ENCODE data around the gene TRIP12. TPM values are rescaled to one million over a fixed set of nuclear protein-coding genes. Genes with fewer than 3 reads are reported as not detected.

The TRIP12 gene
- total RNA-seq, 1 donor = 249 TPM

- Histone ChIP-seq H3K36me3 (ENCODE audit: insufficient read depth, low read length) (peaks cover 8% of the 10 kb centered on the region), H3K27me3 (ENCODE audit: insufficient read depth, low read length) (no peaks in the 10 kb centered on the region), H3K4me1 (ENCODE audit: insufficient read depth, low read length) (peaks cover 5% of the 10 kb centered on the region), H3K4me3 (ENCODE audit: insufficient read depth, low read length) (no peak overlapping the region), H4K20me1 (ENCODE audit: insufficient read depth, low read length) (peaks cover 20% of the 10 kb centered on the region), H3K4me2 (ENCODE audit: insufficient read depth, low read length) (no peak overlapping the region), H3K79me2 (ENCODE audit: insufficient read depth, low read length) (peaks cover 88% of the 10 kb centered on the region), H3K27ac (ENCODE audit: low read depth, low read length) (no peak overlapping the region), H3K9me3 (ENCODE audit: low read depth, low read length) (no peaks in the 10 kb centered on the region), H2AFZ (ENCODE audit: low read length) (no peak overlapping the region)
- TF ChIP-seq CTCF (IDR thresholded peaks at IDR 0.05; ENCODE audit: extremely low read depth, low read depth, low read length) = no peak
- DNase-seq (ENCODE audit: insufficient read length, low spot score, missing footprints) = no peak
These were observed 72.7 kb downstream of the TRIP12 start for GRCh38 chr2:229849073-229849472.

GRCh38 chr2:229843613-229844012 is 78.2 kb downstream of the TRIP12 start:
- no peak overlapping the region for H2AFZ ChIP-seq (ENCODE audit: low read length)
- no peaks in the 10 kb centered on the region for H3K27me3 ChIP-seq (ENCODE audit: insufficient read depth, low read length)
- no peak overlapping the region for H3K4me3 ChIP-seq (ENCODE audit: insufficient read depth, low read length)
- H3K4me2 ChIP-seq (ENCODE audit: insufficient read depth, low read length) = no peak overlapping the region
- H3K36me3 ChIP-seq (ENCODE audit: insufficient read depth, low read length) = peaks cover 8% of the 10 kb centered on the region
- TF ChIP-seq CTCF (IDR thresholded peaks at IDR 0.05; ENCODE audit: extremely low read depth, low read depth, low read length) = no peak
- no peak overlapping the region for H3K27ac ChIP-seq (ENCODE audit: low read depth, low read length)
- H3K4me1 ChIP-seq (ENCODE audit: insufficient read depth, low read length) = no peaks in the 10 kb centered on the region
- H3K9me3 ChIP-seq (ENCODE audit: low read depth, low read length) = no peaks in the 10 kb centered on the region
- DNase-seq (ENCODE audit: insufficient read length, low spot score, missing footprints) = no peak
- peaks cover 19% of the 10 kb centered on the region for H4K20me1 ChIP-seq (ENCODE audit: insufficient read depth, low read length)
- peaks cover 78% of the 10 kb centered on the region for H3K79me2 ChIP-seq (ENCODE audit: insufficient read depth, low read length)

GRCh38 chr2:229838729-229839128 is 83.1 kb downstream of the TRIP12 start:
- Histone ChIP-seq H3K27me3 (ENCODE audit: insufficient read depth, low read length) (no peaks in the 10 kb centered on the region), H2AFZ (ENCODE audit: low read length) (no peak overlapping the region), H3K9me3 (ENCODE audit: low read depth, low read length) (no peaks in the 10 kb centered on the region), H3K27ac (ENCODE audit: low read depth, low read length) (no peak overlapping the region), H3K4me1 (ENCODE audit: insufficient read depth, low read length) (peaks cover 3% of the 10 kb centered on the region), H4K20me1 (ENCODE audit: insufficient read depth, low read length) (peaks cover 23% of the 10 kb centered on the region), H3K36me3 (ENCODE audit: insufficient read depth, low read length) (peaks cover 11% of the 10 kb centered on the region), H3K4me2 (ENCODE audit: insufficient read depth, low read length) (no peak overlapping the region), H3K79me2 (ENCODE audit: insufficient read depth, low read length) (peaks cover 70% of the 10 kb centered on the region), H3K4me3 (ENCODE audit: insufficient read depth, low read length) (no peak overlapping the region)
- no peak for TF ChIP-seq CTCF (IDR thresholded peaks at IDR 0.05; ENCODE audit: extremely low read depth, low read depth, low read length)
- no peak for DNase-seq (ENCODE audit: insufficient read length, low spot score, missing footprints)

GRCh38 chr2:229836847-229837246 is 85.0 kb downstream of the TRIP12 start:
- Histone ChIP-seq H3K4me2 (ENCODE audit: insufficient read depth, low read length) (no peak overlapping the region), H3K36me3 (ENCODE audit: insufficient read depth, low read length) (peaks cover 11% of the 10 kb centered on the region)
- TF ChIP-seq CTCF (IDR thresholded peaks at IDR 0.05; ENCODE audit: extremely low read depth, low read depth, low read length) = no peak

More at GRCh38 chr2:229836847-229837246, 85.0 kb downstream of the TRIP12 start:
- no peak for DNase-seq (ENCODE audit: insufficient read length, low spot score, missing footprints)
- Histone ChIP-seq H3K4me3 (ENCODE audit: insufficient read depth, low read length) (no peak overlapping the region), H3K9me3 (ENCODE audit: low read depth, low read length) (no peaks in the 10 kb centered on the region), H3K27ac (ENCODE audit: low read depth, low read length) (no peak overlapping the region), H3K79me2 (ENCODE audit: insufficient read depth, low read length) (peaks cover 72% of the 10 kb centered on the region), H2AFZ (ENCODE audit: low read length) (no peak overlapping the region), H4K20me1 (ENCODE audit: insufficient read depth, low read length) (peaks cover 37% of the 10 kb centered on the region), H3K27me3 (ENCODE audit: insufficient read depth, low read length) (no peaks in the 10 kb centered on the region), H3K4me1 (ENCODE audit: insufficient read depth, low read length) (peaks cover 3% of the 10 kb centered on the region)

Data from osteoblast (primary cell).